ENCODE data around the gene STX2. TPM values are rescaled to one million over a fixed set of nuclear protein-coding genes. Genes with fewer than 3 reads are reported as not detected.

The STX2 gene
- total RNA-seq, 4 donors from 2014 or later, result 20.9 to 35.9 (median 29.5) TPM

- TF ChIP-seq, protein P1, sequence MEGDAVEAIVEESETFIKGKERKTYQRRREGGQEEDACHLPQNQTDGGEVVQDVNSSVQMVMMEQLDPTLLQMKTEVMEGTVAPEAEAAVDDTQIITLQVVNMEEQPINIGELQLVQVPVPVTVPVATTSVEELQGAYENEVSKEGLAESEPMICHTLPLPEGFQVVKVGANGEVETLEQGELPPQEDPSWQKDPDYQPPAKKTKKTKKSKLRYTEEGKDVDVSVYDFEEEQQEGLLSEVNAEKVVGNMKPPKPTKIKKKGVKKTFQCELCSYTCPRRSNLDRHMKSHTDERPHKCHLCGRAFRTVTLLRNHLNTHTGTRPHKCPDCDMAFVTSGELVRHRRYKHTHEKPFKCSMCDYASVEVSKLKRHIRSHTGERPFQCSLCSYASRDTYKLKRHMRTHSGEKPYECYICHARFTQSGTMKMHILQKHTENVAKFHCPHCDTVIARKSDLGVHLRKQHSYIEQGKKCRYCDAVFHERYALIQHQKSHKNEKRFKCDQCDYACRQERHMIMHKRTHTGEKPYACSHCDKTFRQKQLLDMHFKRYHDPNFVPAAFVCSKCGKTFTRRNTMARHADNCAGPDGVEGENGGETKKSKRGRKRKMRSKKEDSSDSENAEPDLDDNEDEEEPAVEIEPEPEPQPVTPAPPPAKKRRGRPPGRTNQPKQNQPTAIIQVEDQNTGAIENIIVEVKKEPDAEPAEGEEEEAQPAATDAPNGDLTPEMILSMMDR (IDR thresholded peaks at IDR 0.05; ENCODE audit: low read depth), result no peak
Observed at GRCh38 chr12:130813949-130814348, 25.1 kb downstream of the STX2 start.

DNA sequence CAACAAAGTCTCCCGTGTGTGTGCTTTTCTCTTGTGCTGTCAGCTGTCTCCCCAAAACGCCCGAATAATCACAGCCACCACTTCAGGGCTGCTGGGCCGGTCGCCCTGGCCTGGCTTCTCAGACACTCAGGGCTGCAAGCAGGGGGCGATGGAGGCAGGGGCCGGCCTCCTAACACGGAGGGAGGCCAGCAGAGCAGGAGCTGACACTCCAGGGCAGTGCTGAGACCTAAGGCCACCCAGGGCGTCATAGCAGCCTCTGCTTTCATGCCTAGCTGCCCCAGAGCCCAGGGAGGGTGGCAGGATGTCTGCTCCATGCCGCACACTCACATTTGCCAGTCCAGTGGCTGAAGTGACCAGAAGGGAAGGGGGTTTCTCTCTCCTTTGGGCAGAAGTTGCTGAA, 25.6 kb downstream of the STX2 start:
- TF ChIP-seq, protein P1 (IDR thresholded peaks at IDR 0.05; ENCODE audit: low read depth), result no peak

GRCh38 chr12:130809791-130810190, 29.3 kb downstream of the STX2 start:
- TF ChIP-seq, protein P1 (IDR thresholded peaks at IDR 0.05; ENCODE audit: low read depth), result no peak

GRCh38 chr12:130807309-130807708, 31.7 kb downstream of the STX2 start:
- TF ChIP-seq, protein P1 (IDR thresholded peaks at IDR 0.05; ENCODE audit: low read depth), result no peak

DNA sequence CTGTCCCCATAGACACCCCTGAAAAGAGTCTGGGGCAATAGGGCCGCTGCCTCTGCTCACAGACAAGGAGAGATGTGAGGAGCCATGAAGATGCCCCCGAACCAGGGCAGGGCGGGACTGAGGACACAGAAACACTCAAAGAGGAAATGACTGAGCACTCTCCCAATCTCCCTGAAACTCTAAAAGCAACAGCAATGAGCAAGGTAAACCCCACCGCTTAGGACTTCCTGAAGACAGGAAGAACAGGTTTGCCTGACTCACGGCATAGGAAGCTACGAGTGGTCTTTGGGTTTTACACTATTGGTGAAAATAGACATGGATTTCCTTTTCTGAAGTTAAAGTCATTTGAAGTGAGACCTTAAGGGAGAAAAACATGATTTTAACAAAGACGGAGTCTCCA, 32.5 kb downstream of the STX2 start:
- TF ChIP-seq, protein P1 (IDR thresholded peaks at IDR 0.05; ENCODE audit: low read depth), result no peak

DNA sequence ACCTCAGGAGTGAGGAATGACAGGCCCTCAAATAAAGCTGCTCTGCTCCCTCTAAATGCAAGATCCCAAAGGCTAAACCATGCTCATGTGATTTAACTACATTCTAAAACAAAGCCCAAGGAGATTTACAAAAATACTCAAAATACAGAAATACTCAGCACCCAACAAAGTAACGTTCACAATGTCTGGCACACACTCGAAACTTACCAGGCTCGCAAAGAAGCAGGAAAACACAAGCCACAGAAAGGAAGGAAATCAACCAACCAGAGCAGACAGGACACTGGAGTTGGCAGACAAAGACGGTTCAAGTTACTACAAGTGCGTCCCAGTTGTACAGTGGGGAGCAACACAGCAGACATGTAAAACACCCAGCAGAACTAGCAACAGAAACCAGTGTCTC, 33.4 kb downstream of the STX2 start:
- TF ChIP-seq, protein P1 (IDR thresholded peaks at IDR 0.05; ENCODE audit: low read depth), result no peak

DNA sequence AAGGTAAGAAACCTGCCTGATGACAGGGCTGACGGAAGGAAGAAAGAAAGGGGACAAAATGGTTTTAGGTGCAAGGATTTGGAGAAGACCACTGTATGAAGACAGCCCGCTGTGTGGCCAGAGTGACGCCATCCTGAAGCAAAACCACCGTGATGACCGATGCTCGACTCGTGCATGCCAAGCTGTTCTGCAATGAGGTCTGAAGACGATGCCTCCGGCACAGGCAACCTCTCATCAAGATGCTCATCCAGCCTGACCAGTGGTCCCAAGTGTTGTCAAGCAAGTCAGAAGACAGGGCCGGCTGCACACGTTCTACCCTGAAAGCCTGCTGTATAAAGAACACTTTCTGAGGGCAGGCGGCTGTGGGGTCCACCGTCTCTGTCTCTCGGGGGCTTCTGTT, 34.8 kb downstream of the STX2 start:
- TF ChIP-seq, protein P1 (IDR thresholded peaks at IDR 0.05; ENCODE audit: low read depth), result no peak
